HUES6 (cell line): Measurements from ENCODE around the gene C9orf152.

ENCODE experiments used
- H3K27ac ChIP-seq: 2 replicates; pipeline ENCODE4 v1.7.0; 2013; ENCODE audit warnings: low read depth, mild to moderate bottlenecking, low read length, inconsistent platforms
- H3K27me3 ChIP-seq: 2 replicates; pipeline ENCODE4 v1.6.1; 2013; ENCODE audit warnings: low read length; ENCODE audit not compliant: control insufficient read depth, insufficient read depth
- H3K36me3 ChIP-seq: 2 replicates; pipeline ENCODE4 v1.6.1; 2013; ENCODE audit warnings: low read length; ENCODE audit not compliant: control insufficient read depth, insufficient read depth
- H3K4me1 ChIP-seq: 2 replicates; pipeline ENCODE4 v1.6.1; 2013; ENCODE audit warnings: low read length; ENCODE audit not compliant: control insufficient read depth, insufficient read depth
- H3K4me3 ChIP-seq: 2 replicates; pipeline ENCODE4 v1.5.1; 2013; ENCODE audit warnings: low read depth, low read length
- H3K9ac ChIP-seq: one replicate; pipeline ENCODE4 v1.6.1; 2013; ENCODE audit warnings: mild to moderate bottlenecking, low read length
- H3K9me3 ChIP-seq: 2 replicates; pipeline ENCODE4 v1.6.1; 2013; ENCODE audit warnings: low read depth, low read length; ENCODE audit not compliant: control insufficient read depth, insufficient read depth

The C9orf152 gene

DNA sequence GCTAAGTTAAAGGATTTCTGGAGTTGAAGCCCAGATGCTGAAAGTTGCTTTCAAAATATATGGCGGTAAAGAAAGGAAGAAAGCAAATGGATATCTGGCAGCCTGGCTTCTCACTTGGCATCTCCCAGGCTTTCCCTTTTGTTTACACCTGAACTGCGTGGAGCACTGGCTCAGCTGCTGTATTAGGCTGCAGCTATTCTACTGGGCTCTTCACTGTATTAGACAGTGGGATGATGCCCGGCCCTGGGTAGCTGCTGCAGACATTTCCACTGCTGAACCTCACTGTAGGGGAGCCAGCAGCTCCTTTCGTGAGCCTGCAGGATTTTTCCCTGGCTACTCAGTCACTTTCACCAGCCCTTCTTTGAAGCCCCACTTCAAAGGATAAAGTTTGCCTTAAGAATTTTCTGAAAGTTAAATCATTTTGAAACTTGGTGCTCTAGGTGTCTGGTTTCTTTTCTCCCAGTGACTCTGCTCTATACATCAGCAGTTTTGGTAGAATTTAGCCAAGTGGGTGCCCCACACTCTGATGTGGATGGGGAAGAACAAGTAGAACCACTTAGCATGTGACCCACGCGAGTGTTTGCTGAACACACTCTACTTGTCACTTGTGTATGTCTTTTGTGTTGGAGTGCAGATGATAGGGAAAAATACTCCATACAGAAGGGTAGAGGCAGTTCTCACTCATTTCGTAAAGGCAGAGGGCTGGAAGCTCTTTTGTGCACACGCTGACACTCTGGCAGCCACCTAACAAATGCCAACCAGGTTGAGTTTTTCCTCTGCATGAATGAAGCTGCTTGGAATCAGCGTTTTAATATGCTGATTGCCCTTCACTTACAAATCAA lies 49.9 kb downstream of the C9orf152 start:
- Histone ChIP-seq H3K4me1 (peaks cover 20% of the 10 kb centered on the region), H3K36me3 (0 out of 2 replicates have a peak, but pooled peaks cover 6% of the 10 kb centered on the region), H3K9me3 (no peaks in the 10 kb centered on the region), H3K4me3 (no peak overlapping the region), H3K9ac (no peak overlapping the region), H3K27ac (no peak overlapping the region), H3K27me3 (no peaks in the 10 kb centered on the region)

DNA sequence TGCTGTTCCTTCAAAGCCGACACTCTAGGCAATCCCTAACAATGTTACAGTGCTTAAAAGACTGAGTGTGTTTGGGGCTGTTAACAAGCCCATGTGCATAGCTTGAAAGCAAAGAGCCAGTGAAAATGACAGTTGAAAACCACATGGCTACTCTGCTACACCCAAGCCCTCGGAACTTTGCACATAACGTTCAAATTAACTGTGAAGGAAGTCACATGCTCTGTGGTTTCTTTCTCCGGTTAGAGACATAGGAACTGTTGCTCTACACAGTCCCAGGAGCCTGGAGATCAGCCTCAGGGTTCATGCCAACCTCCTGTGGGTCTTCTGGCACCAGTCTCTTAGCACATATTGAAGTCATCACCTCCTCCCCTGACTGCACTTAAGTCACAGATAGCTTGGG lies 51.1 kb downstream of the C9orf152 start:
- no peaks in the 10 kb centered on the region for H3K27me3 ChIP-seq
- no peak overlapping the region for H3K27ac ChIP-seq
- H3K9me3 ChIP-seq, result no peaks in the 10 kb centered on the region
- 0 out of 2 replicates have a peak, but pooled peaks cover 6% of the 10 kb centered on the region for H3K36me3 ChIP-seq
- no peak overlapping the region for H3K9ac ChIP-seq
- no peak overlapping the region for H3K4me3 ChIP-seq
- H3K4me1 ChIP-seq, result peaks cover 20% of the 10 kb centered on the region

DNA sequence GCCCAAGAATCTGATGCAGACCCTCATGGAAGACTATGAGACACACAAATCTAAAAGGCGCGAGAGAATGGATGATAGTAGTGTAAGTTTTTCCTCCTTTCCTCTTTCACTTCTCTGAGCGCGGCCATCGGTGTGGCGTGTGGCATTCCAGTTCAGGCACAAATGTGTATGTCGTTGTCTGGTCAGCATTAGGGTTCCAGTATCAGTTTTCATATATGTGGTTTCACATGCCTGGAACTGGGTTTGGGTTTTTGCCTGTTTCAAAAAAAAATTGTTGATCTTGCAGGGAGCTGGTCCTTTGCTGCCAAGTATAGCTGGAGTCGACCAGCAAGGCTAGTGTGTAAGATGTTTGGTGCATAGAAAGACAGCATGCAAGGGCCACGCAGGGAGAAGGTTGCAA lies 51.5 kb downstream of the C9orf152 start:
- Histone ChIP-seq H3K9ac (no peak overlapping the region), H3K27me3 (no peaks in the 10 kb centered on the region), H3K4me3 (no peak overlapping the region), H3K4me1 (peaks cover 20% of the 10 kb centered on the region), H3K9me3 (no peaks in the 10 kb centered on the region), H3K27ac (no peak overlapping the region), H3K36me3 (0 out of 2 replicates have a peak, but pooled peaks cover 6% of the 10 kb centered on the region)

DNA sequence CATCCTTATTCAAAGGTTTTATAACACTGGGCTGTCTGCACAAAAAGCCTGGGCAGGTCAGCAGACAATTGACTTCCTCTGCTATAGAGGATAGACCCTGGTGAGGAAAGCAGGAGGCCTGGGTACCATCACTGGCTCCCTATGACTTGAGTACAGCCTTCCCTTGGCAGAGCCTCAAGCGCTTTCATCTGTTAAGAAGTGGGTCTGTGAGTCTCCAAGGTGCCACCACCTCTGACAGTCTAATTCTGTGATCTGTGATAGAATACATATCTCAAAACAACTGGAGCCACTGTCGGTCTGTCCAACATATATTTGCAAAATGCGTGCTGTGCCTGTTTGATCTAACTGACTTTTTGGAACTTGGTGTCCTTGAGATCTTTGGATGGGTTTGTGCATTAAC lies 52.2 kb downstream of the C9orf152 start:
- no peaks in the 10 kb centered on the region for H3K9me3 ChIP-seq
- H3K9ac ChIP-seq, result no peak overlapping the region
- H3K4me1 ChIP-seq, result peaks cover 20% of the 10 kb centered on the region
- H3K36me3 ChIP-seq, result 0 out of 2 replicates have a peak, but pooled peaks cover 6% of the 10 kb centered on the region
- H3K27me3 ChIP-seq, result no peaks in the 10 kb centered on the region
- no peak overlapping the region for H3K27ac ChIP-seq
- no peak overlapping the region for H3K4me3 ChIP-seq

DNA sequence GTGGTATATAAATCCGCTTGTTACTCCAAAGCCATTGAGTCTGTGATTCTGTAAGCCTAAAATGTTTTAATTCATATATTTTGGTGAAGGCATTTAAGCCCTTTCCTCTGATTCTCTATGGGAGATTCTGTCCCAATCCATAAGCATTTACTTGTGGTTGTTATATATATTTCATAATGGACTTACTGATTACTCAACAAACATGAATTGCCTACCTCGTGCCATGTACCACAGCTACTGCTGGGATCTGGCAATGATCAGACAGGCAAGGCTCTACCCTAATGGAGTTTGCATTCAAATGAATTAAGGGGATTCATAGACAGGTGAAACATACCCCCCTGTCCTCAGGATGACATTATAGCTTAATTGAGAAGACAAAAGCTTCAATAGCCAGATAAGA lies 54.5 kb downstream of the C9orf152 start:
- H3K9ac ChIP-seq, result no peak overlapping the region
- H3K9me3 ChIP-seq, result peaks cover 8% of the 10 kb centered on the region; the same call in 1 of the 2 replicates
- H3K27ac ChIP-seq, result no peak overlapping the region
- H3K36me3 ChIP-seq, result peaks cover 9% of the 10 kb centered on the region; the same call in 1 of the 2 replicates
- H3K4me1 ChIP-seq, result peaks cover 15% of the 10 kb centered on the region
- H3K27me3 ChIP-seq, result no peaks in the 10 kb centered on the region
- no peak overlapping the region for H3K4me3 ChIP-seq

DNA sequence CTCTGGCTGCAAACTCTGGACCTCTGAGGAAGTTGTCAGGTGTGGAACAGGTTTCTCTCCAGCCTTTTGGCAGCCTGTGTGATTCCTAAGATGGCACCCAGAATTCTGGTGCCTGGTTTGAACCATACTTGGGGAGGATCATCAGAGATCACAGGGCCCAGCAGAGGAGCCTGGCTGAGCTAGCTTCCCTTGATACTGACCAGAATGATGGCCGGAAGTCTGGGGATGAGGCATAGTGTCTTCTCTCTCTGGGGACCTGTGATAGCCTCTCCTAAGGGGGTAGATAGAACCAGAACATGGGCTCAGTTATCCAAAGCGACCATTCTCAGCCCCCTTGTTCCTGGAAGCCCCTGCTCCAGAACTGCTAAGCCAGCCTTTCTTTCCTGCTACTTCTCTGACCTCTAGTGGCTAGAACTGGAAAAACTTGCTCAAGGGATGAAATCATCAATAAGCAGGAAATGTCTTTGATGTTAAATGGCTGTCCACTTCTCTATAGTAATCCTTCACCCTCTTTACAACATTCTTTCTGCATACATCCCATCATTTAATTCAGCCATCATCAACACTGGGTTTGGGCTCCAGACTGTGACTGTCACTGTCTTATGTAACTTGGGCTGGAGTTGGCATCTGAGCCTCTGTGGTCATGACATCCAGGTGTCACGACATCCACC lies 55.1 kb downstream of the C9orf152 start:
- H3K36me3 ChIP-seq, result peaks cover 12% of the 10 kb centered on the region; the same call in 1 of the 2 replicates
- H3K4me1 ChIP-seq, result peaks cover 9% of the 10 kb centered on the region
- no peak overlapping the region for H3K4me3 ChIP-seq
- no peak overlapping the region for H3K9ac ChIP-seq
- no peak overlapping the region for H3K27ac ChIP-seq
- no peaks in the 10 kb centered on the region for H3K27me3 ChIP-seq
- peaks cover 8% of the 10 kb centered on the region; the same call in 1 of the 2 replicates for H3K9me3 ChIP-seq
